Activated CD4-positive, CD25-positive, alpha-beta regulatory T cell (primary cell): ENCODE data around the gene PRKCSH.
"Not testable (repeated sequence)": the region's sequence is repeated elsewhere in the genome, so short reads cannot be mapped to it uniquely, and the experiment has no call there.

ENCODE experiments used
- DNase-seq, 4 experiments: peaks; one replicate each; lab custom pipeline; 2025; lab: John Stamatoyannopoulos, UW

PRKCSH gene

GRCh38 chr19:11435057-11435832 lies at the start of gene PRKCSH, which contains the start of gene ODAD3:
Gene PRKCSH, plus strand, starts transcription at chr19:11435635. Its CDS starts 483 bp downstream, at chr19:11436118.
Gene ODAD3, minus strand, starts transcription at chr19:11435121. Its CDS starts 105 bp downstream, at chr19:11435016.
- peak; percentile 99 for DNase-seq

GRCh38 chr19:11387162-11388034 lies 48.0 kb upstream of the PRKCSH start:
- no peak for DNase-seq

DNA sequence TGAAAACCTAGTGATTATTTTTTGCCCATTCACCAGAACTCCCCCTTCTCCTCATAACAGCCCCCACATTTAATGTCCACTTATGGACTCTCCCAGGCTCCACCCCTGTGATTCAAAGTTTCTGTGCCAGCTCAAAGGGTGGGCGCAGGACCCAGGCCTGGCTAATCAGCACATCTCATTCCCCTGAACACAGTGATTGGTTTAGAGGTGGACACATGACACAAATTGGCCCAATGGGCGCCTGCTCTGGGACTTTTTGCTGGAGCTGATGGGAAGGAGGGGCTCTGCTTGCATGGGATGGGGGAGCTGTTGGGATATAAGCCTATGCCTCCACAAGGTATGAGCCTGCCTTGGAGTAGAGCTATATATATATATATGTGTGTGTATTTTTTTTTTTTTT lies 45.1 kb upstream of the PRKCSH start:
- DNase-seq = no peak

GRCh38 chr19:11390933-11391680 lies 44.3 kb upstream of the PRKCSH start:
- DNase-seq = no peak

- DNase-seq = no peak
Observed at GRCh38 chr19:11397089-11397610, 38.3 kb upstream of the PRKCSH start.

DNA sequence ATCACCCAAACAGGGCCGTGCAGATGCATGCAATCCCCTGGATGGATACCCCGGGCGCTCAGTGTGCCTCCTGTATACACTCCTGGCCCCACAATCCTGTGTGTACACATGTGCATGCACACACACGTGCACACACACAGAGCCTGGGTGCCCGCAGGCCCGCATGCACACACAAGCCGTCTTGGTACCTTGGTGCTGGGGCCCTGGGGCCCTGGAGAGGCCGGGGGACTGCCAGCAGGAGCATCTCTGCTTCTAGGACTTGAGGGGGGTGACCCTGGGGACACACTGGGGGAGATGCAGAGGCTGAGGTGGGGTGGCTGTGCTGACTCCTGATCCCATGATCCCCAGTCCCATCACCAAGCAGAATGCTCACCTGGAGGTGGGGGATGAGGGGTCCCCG lies 35.8 kb upstream of the PRKCSH start:
- no peak for DNase-seq

- no peak for DNase-seq
Observed at GRCh38 chr19:11400798-11401197, 34.6 kb upstream of the PRKCSH start.

GRCh38 chr19:11401808-11402543 lies 33.5 kb upstream of the PRKCSH start:
- no peak for DNase-seq

DNA sequence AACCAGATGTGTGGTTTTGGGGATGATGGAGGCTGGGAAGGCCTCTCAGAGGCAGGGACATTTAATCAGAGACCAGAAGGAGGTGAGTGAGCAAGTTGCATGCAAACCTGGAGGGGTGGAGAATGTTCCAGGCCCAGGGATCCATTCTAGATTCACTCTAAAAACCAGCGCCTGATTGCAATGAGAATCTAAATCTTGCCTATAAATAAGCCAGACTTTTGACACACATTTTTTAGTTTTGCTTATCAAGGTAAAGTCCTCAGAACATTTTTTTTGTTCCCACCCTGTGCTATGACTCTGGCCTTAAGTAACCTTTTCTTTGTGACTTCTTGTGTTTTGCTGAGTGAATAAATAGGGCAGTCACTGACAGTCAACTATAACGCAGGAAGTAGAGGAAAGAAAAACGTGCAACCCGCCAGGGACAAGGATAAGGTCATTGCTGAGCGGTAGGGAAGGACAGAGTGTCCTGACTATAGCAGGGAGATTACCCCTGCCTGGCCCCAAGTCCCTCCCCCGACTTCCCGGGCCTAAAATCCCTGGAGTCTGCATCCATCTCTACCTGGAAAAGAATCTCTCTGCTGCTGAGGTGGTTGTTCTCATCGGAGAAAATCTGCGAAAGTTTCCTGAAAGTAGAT lies 30.7 kb upstream of the PRKCSH start:
- no peak for DNase-seq

- peak in 1 of 4 experiments; percentile 20 for DNase-seq
Observed at GRCh38 chr19:11405846-11406643, 29.4 kb upstream of the PRKCSH start.

- DNase-seq = not testable (repeated sequence)
Observed at GRCh38 chr19:11406703-11407236, 28.7 kb upstream of the PRKCSH start.

GRCh38 chr19:11408591-11408990 lies 26.8 kb upstream of the PRKCSH start:
- DNase-seq = no peak

DNA sequence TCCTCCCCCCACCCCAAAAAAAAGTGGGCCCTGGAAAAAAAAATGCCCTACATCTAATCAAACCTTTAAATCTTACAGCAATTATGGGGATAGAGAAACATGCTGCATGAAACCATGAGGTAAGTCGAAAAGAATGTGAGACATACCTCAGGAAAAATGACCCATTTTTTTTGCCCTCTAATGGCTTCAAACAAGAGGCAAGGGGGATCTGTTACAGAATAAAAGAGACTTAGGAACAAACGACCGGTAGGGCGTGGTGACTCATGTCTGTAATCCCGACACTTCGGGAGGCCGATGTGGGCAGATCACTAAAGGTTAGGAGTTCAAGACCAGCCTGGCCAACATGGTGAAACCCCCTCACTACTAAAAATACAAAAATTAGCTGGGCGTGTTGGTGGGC lies 24.8 kb upstream of the PRKCSH start:
- no peak for DNase-seq

DNA sequence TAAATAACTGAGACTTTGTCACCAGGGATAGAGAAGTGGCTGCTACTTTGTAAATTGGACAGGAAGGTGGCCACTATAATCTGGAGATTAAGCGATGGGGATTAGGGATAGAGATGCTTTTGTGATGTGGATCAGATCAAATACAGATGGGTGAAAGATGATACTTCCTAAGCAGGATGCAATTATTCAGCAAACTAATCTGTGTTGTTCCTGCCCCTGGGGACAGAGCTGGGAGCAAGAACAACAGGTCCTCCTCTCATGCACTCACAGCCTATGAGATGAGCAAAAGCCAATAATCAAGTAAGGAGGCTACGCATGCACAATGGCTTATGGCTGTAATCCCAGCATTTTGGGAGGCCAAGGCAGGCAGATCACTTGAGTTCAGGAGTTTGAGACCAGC lies 20.9 kb upstream of the PRKCSH start:
- DNase-seq = no peak

GRCh38 chr19:11416346-11417052 lies 18.9 kb upstream of the PRKCSH start:
- DNase-seq = no peak

- DNase-seq = no peak
Observed at GRCh38 chr19:11418094-11418548, 17.3 kb upstream of the PRKCSH start.

GRCh38 chr19:11418549-11419506 lies 16.6 kb upstream of the PRKCSH start, which contains the start of gene RGL3:
Gene RGL3, minus strand, starts transcription at chr19:11419314. Its CDS starts 36 bp downstream, at chr19:11419278.
- no peak for DNase-seq
